Subcutaneous adipose tissue (tissue), 4 donors: ENCODE data around the gene HELZ. TPM values are rescaled to one million over a fixed set of nuclear protein-coding genes. Genes with fewer than 3 reads are reported as not detected.

Source experiments
- total RNA-seq, 4 donors: library from RNA; depleted of rRNA; stranded (reverse); fragments of >200 nt; gene quantifications; one replicate each; pipeline ENCODE4 v1.1.0, GENCODE V29; 2016
- TF ChIP-seq, protein P1 (sequence below): fragments of 450-650 bp; IDR thresholded peaks from one replicate; pipeline ENCODE4 v1.5.1; 2016; ENCODE audit warnings: low read depth, mild to moderate bottlenecking, control low read depth, antibody characterized with exemption, moderate library complexity

HELZ gene
- total RNA-seq, 4 donors from 2014 or later, result 74.5 to 83.0 (median 76.8) TPM

DNA sequence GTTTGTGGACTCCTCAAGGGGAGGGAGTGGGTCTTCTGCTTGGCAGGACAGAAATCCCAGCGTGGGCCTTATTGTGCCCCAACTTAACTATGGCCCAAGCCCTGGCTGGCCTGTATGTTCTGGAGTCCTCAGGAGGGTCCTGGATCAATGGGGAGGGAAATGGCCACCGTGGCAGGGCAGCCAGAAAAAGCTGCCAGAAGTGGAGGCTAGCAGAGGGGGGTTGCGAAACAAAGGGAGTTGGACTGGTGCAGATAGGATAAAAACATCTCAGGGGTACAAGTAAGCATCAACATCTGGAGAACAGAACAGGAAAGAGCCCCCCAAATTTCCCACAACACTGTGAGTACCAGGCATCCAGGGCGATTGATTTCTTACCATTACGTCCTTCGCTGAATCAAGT, 204.3 kb downstream of the HELZ start:
- TF ChIP-seq, protein P1, sequence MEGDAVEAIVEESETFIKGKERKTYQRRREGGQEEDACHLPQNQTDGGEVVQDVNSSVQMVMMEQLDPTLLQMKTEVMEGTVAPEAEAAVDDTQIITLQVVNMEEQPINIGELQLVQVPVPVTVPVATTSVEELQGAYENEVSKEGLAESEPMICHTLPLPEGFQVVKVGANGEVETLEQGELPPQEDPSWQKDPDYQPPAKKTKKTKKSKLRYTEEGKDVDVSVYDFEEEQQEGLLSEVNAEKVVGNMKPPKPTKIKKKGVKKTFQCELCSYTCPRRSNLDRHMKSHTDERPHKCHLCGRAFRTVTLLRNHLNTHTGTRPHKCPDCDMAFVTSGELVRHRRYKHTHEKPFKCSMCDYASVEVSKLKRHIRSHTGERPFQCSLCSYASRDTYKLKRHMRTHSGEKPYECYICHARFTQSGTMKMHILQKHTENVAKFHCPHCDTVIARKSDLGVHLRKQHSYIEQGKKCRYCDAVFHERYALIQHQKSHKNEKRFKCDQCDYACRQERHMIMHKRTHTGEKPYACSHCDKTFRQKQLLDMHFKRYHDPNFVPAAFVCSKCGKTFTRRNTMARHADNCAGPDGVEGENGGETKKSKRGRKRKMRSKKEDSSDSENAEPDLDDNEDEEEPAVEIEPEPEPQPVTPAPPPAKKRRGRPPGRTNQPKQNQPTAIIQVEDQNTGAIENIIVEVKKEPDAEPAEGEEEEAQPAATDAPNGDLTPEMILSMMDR, result no peak

DNA sequence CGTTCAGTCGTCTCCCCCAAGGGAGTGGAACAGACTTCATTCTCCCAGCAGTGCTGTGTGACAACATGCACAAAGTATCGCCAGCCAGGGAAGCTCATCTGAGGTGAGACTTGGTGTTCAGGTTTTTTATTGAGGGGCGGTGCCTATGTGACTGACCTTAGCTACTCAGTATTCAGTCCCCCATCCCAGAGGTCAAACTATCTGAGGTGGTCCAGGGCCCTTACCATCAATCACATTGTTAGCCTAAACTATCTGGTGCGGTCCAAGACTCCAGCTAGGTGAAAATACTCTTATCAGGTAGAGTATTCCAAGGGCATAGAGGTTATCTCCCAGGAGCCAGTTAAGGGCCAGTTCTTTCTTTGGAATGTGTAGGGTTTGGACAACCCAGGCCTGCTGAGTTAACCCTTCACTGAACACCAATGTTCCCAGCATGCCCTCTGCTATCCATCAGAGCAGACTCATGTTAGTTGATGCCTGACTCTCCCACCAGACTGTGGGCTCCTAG, 206.1 kb downstream of the HELZ start:
- TF ChIP-seq, protein P1, result no peak

DNA sequence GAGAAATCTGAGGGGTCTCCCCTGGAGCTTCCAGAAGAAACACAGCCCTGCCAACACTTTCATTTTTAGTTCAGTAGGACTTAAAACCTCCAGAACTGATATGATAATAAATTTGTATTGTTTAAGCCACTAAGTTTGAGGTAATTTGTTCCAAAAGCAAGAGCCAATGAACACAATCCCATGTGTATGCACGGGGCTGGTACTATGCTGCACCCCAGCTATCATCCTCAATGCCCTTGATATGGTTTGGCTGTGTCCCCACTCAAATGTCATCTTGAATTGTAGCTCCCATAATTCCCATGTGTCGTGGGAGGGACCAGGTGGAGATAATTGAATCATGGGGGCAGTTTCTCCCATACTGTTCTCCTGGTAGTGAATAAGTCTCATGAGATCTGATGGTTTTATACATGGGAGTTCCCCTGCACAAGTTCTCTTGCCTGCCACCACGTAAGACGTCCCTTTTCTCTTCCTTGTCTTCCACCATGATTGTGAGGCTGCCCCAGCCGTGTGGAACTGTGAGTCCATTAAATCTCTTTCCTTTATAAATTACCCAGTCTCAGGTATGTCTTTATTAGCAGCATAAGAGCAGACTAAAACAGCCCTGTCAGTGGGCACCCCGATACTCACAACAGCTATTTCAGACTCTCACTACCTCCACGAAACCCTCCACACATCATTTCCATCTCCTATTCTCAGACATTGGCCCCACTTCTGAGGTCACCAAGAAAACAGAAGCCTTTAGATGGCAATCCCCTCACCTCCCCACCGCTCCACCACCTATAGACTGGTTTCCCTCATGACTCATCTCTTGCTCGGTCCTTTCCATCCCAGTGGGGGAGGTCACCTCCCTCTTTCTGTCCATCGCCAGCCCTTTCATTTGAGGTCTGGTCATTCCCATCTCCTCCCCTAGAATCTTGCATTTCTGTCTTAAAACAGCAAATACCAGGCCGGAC, 209.6 kb downstream of the HELZ start:
- TF ChIP-seq, protein P1, result no peak

DNA sequence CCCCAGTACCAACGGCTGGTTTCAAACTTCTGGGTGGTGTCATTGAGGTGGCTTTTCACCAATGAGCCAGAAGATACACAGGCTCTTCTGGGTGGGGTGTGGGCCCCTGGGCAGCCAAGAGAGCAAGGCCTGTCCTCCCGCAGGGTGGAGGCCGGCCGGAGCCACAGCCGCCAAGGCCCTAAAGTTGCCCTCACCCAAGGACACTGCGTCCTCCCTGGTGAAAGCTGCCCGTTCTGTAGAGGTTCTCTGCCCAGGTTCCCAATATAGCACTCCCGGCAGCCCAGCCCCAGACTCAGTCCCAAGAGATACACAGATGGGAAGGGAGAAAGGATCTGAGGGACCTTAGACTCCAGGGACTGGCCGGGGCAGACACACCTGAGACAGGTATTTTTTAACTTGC, 211.4 kb downstream of the HELZ start:
- TF ChIP-seq, protein P1, result no peak

DNA sequence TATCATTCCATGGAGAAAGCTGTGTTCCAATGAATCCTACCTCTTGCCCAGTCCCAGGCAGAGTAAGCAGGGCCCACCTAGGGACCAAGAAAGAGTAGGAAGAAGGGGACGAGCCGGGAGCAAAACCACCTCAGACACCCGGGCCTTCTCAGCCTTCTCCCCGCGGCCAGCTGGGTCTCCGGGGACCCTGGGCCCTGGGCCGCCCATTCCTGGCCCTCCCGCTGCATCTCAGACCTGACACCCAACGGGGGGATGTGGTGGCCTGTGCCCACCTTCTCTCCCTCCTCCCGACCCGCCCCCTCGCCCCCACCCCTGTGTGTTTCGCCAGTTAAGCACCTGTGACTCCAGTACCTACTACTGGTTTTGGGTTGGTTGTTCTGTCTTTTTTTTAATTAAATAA, 212.0 kb downstream of the HELZ start:
- TF ChIP-seq, protein P1, result no peak

DNA sequence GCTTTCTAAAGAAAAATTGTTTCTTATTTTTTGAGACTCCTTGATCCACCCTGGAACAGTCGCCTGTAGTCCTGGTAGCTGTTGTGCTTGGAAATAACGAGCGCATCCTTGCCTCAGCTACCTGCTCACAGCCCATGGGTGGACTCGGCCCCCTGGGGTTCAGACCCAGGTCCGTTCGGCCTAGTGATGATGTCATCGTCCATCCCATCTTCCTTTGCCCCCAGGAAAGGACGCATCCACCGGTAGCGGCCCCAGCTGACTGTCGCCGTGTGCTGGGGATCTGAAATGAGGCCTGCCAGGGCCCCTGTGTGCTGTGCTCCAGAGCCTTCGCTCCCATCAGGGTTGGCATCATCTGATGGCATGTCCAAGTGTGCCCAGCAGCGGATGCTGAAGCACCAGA, 212.6 kb downstream of the HELZ start:
- TF ChIP-seq, protein P1, result no peak

DNA sequence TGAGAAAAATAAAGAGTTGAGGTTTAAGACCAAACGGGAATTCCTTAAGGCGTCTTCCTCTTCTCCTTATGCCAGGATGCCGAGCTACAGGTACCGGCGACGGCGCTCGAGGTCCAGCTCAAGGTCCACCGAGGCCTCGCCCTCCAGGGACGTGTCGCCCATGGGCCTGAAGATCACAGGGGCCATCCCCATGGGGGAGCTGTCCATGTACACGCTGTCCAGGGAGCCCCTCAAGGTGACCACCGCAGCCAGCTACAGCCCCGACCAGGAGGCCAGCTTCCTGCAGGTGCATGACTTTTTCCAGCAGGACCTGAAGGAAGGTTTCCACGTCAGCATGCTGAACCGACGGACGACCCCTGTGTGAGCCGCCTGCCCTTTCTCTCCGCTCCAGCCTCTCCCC, 214.4 kb downstream of the HELZ start:
- TF ChIP-seq, protein P1, result no peak
